Adrenal gland (tissue), 12 donors: ENCODE results near the gene TCF4. TPM values are rescaled to one million over a fixed set of nuclear protein-coding genes. Genes with fewer than 3 reads are reported as not detected.

Experiments used
- DNase-seq, 7 donors: peaks; one replicate each; pipeline ENCODE4 v3.0.0-alpha.2; 2019 to 2020
- H3K27ac ChIP-seq, 5 donors: fragments of 200-600 bp; sonication (generic) in 4 of 5; 1 replicate in 3 of 5; 2 replicates in 2 of 5; pipeline versions ENCODE4 v1.5.1 to v1.8.0; 2016 to 2020; ENCODE audit warnings: mild to moderate bottlenecking in 1 of 5
- H3K27me3 ChIP-seq: fragments of 200-600 bp; 2 replicates; pipeline ENCODE4 v1.8.0; 2021
- H3K36me3 ChIP-seq, 2 donors: fragments of 200-600 bp; replicated peaks in 1 of 2; 1 replicate in 1 of 2; 2 replicates in 1 of 2; pipeline versions ENCODE4 v1.5.1 to v1.8.0; 2018 to 2022
- H3K4me1 ChIP-seq, 2 donors: fragments of 200-600 bp; replicated peaks in 1 of 2; 1 replicate in 1 of 2; 2 replicates in 1 of 2; pipeline versions ENCODE4 v1.5.1 to v1.8.0; 2018 to 2021
- H3K4me3 ChIP-seq, 4 donors: fragments of 200-600 bp; sonication (generic) in 3 of 4; one replicate each; pipeline ENCODE4 v1.5.1; 2016 to 2018
- H3K9me3 ChIP-seq, 3 donors: fragments of 200-600 bp; sonication (generic) in 1 of 3; replicated peaks in 1 of 3; 1 replicate in 2 of 3; 2 replicates in 1 of 3; pipeline versions ENCODE4 v1.5.1 to v1.8.0; 2016 to 2021
- CTCF ChIP-seq, 6 experiments: fragments of 450-650 bp in 4 of 6; fragments of 200-600 bp in 2 of 6; sonication (generic) in 1 of 6; IDR thresholded peaks; 1 replicate in 5 of 6; 2 replicates in 1 of 6; pipeline versions ENCODE4 v1.5.1 to v1.8.0; 2016 to 2021; ENCODE audit warnings: antibody characterized with exemption in 6 of 6, mild to moderate bottlenecking in 2 of 6, moderate library complexity in 1 of 6
- POLR2A ChIP-seq, 2 donors: fragments of 450-650 bp; IDR thresholded peaks; one replicate each; pipeline ENCODE4 v1.6.1; 2017; ENCODE audit warnings: antibody characterized with exemption in 2 of 2, mild to moderate bottlenecking in 2 of 2, moderate library complexity in 1 of 2
- WGBS, 4 donors: extraction: QIAGEN DNeasy Blood & Tissue Kit in 2 of 4; methylation state at CpG; one replicate each; pipeline versions ENCODE4 v1.1.5 to v1.1.7; 2013 to 2017; 5-methylcytosine and 5-hydroxymethylcytosine counted together
- intact Hi-C, 2 donors: fragments of 100-400 bp; cut with DNase I; formaldehyde crosslinking; loops; one replicate each; pipeline versions ENCODE4 v1.14.1 to v1.15.0; 2022 to 2023
- polyA plus RNA-seq, 3 donors: library from polyadenylated mRNA; stranded (reverse); fragments of 200-250 nt in 2 of 3; fragments of 350-450 nt in 1 of 3; fragmentation: Illumina TruSeq in 1 of 3; extraction: RNeasy Lipid Tissue Mini Kit (QIAGEN cat#74804) in 1 of 3; gene quantifications; one replicate each; pipeline ENCODE4 v1.2.3, GENCODE V29; 2013 to 2014
- total RNA-seq, 9 donors: library from RNA; depleted of rRNA in 4 of 9; stranded (reverse); fragments of >200 nt in 4 of 9; fragments of 120-200 nt in 1 of 9; fragmentation: NEBNext Ultra II Directional in 1 of 9; extraction: Animal tissue kit (Norgen Biotek cat#: 25700) in 1 of 9; gene quantifications; one replicate each; pipeline versions ENCODE4 v1.1.0 to v1.2.4, GENCODE V29; 2013 to 2023
- donor health status: healthy with polysubstance abuse.
- donor health status: Bipolar disorder and iron deficiency.
- donor health status: DM: yes; HTN: yes; CAD: no.
- donor health status: DM: no; HTN: no; CAD: no.
- donor health status: DM: no; HTN: no; CAD: no.
- donor health status: DM: yes; HTN: yes; CAD: no.

The TCF4 gene
- total and polyA plus RNA-seq, 12 donors = 21.9 to 196 (median 112) TPM

DNA sequence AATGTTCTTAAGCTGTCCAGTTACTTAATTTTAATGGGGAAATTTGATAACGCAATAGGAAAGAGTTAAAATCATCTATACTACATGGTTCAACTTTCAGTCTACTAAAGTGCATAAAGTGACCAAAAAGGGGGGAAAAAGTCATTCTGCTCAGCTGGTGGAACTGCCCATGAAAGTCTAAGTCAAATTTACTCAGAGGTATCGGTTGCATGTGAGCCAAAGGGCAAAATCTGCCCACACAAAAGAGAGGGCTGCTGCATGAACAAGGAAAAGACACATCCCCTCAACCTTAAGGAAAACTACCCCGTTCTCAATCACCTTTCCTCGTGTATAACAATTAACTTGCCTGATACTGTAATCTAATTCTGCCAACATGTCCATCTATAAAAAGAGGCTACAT is 126.1 kb downstream of the TCF4 start:
- Histone ChIP-seq H3K36me3 (no peaks in the 10 kb centered on the region), H3K4me1 (peaks cover 0 to 12% of the 10 kb centered on the region in 2 donors), H3K4me3 (no peak overlapping the region), H3K9me3 (no peaks in the 10 kb centered on the region), H3K27ac (no peak overlapping the region), H3K27me3 (no peaks in the 10 kb centered on the region)
- TF ChIP-seq POLR2A (IDR thresholded peaks at IDR 0.05) (no peak), CTCF (IDR thresholded peaks at IDR 0.05) (no peak)
- WGBS, 4 donors = 80 to 86% (median 84%) methylated on average over 4 of the region's 4 CpGs
- DNase-seq = no peak
- intact Hi-C loops = no loop called here

DNA sequence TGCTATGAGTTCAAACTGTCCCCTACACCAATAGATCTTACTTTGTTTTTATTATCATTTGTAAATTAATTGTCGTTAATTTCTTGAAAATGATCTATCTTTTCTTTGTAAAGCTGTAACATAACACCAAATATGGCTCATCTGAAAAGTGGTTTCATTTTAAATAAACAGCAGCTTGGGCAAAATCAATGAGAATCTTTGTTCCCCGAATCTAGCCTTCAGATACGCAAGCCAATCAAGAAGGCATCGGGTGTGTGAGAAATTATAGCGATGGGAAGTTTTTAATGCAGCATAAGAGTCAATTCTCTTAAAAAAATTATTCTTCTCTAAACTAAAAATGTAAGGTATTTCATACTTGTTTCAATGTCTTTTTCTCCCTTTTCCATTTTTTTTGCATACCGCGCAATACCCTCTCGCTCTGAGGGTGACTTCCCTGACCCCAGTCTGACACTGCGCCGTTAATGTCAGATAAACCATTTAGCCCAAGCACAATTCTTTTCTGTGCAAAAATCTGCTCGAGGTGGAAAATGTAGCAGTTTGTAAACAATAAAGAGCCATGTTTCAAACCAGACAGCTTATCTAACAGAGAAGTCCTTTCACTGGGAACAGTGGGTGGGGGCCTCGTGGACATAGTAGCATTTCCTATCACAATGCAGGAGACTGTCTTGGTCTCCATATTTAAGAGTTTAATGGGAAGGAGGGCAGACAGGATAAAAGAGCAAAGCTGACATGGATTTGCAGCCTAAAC is 129.4 kb downstream of the TCF4 start:
- H3K36me3 ChIP-seq = no peaks in the 10 kb centered on the region
- no peak overlapping the region for H3K27ac ChIP-seq
- H3K9me3 ChIP-seq = no peaks in the 10 kb centered on the region
- no peaks in the 10 kb centered on the region for H3K27me3 ChIP-seq
- no peaks in the 10 kb centered on the region for H3K4me1 ChIP-seq
- TF ChIP-seq CTCF (IDR thresholded peaks at IDR 0.05) = no peak
- TF ChIP-seq POLR2A (IDR thresholded peaks at IDR 0.05) = no peak
- DNase-seq = no peak
- no peak overlapping the region for H3K4me3 ChIP-seq
- intact Hi-C loops = no loop called here
- WGBS, 4 donors = 78 to 86% (median 82%) methylated on average over 12 of the region's 12 CpGs

- intact Hi-C loops = no loop called here
- Histone ChIP-seq H3K27me3 (no peaks in the 10 kb centered on the region), H3K4me3 (no peak overlapping the region), H3K4me1 (peaks cover 0 to 2% of the 10 kb centered on the region in 2 donors), H3K27ac (no peak overlapping the region), H3K9me3 (no peaks in the 10 kb centered on the region), H3K36me3 (no peaks in the 10 kb centered on the region)
- 80 to 87% (median 83%) methylated on average over 2 of the region's 2 CpGs for WGBS, 4 donors
- no peak for DNase-seq
- TF ChIP-seq POLR2A (IDR thresholded peaks at IDR 0.05) (no peak), CTCF (IDR thresholded peaks at IDR 0.05) (no peak)
These were observed 131.0 kb downstream of the TCF4 start for GRCh38 chr18:55457028-55457427.

GRCh38 chr18:55455938-55456337 is 132.1 kb downstream of the TCF4 start:
- H3K27ac ChIP-seq = no peak overlapping the region
- H3K4me3 ChIP-seq = no peak overlapping the region
- intact Hi-C loops = no loop called here
- no peak for DNase-seq
- no peaks in the 10 kb centered on the region for H3K9me3 ChIP-seq
- no peak for TF ChIP-seq POLR2A (IDR thresholded peaks at IDR 0.05)
- no peaks in the 10 kb centered on the region for H3K36me3 ChIP-seq
- no peaks in the 10 kb centered on the region for H3K27me3 ChIP-seq
- H3K4me1 ChIP-seq = peaks cover 0 to 6% of the 10 kb centered on the region in 2 donors
- 89 to 92% (median 90%) methylated on average over 5 of the region's 5 CpGs for WGBS, 4 donors

GRCh38 chr18:55453186-55453585 is 134.8 kb downstream of the TCF4 start:
- WGBS, 4 donors = 55 to 91% (median 83%) methylated on average over 1 of the region's 1 CpG
- no peak overlapping the region for H3K27ac ChIP-seq
- H3K9me3 ChIP-seq = no peaks in the 10 kb centered on the region
- TF ChIP-seq POLR2A (IDR thresholded peaks at IDR 0.05) (no peak), CTCF (IDR thresholded peaks at IDR 0.05) (no peak)
- intact Hi-C loops = no loop called here
- H3K4me3 ChIP-seq = no peak overlapping the region
- H3K4me1 ChIP-seq = peaks cover 0 to 15% of the 10 kb centered on the region in 2 donors
- no peak for DNase-seq
- H3K36me3 ChIP-seq = no peaks in the 10 kb centered on the region
- H3K27me3 ChIP-seq = no peaks in the 10 kb centered on the region
